T-cell (primary cell): Measurements from ENCODE around the gene CLEC16A. TPM values are rescaled to one million over a fixed set of nuclear protein-coding genes. Genes with fewer than 3 reads are reported as not detected.
A peak's percentile ranks its signal among the peaks of the same experiment; 100 is the strongest.

ENCODE experiments used
- ATAC-seq, 4 experiments: fragments of 200-7000 bp in 3 of 4; fragments of 150-1000 bp in 1 of 4; cut with Tn5 transposase; replicated peaks in 1 of 4; 1 replicate in 3 of 4; 2 replicates in 1 of 4; pipeline ENCODE4 v1.10.0; 2021; ENCODE audit warnings: moderate library complexity in 3 of 4, mild to moderate bottlenecking in 2 of 4, moderate number of reproducible peaks in 1 of 4
- CTCF ChIA-PET, 2 donors: fragments of 300-600 bp; sonication (Branson Sonifier 250); formaldehyde crosslinking; loops; one replicate each; lab custom pipeline; 2022; ENCODE audit warnings: antibody characterized with exemption in 2 of 2; lab: Charles Lee
- POLR2A ChIA-PET, 2 donors: fragments of 300-600 bp; sonication (Branson Sonifier 250); formaldehyde crosslinking; loops; one replicate each; lab custom pipeline; 2022; ENCODE audit warnings: antibody characterized with exemption in 2 of 2; lab: Charles Lee
- DNase-seq, 35 experiments: peaks; one replicate each; pipeline versions ENCODE4 v3.0.0 to v3.0.0-alpha.2; 2013 to 2023
- H3K27ac ChIP-seq: one replicate; pipeline ENCODE4 v1.5.1; 2013; ENCODE audit warnings: low read length
- H3K27me3 ChIP-seq, 2 experiments: replicated peaks in 1 of 2; 1 replicate in 1 of 2; 2 replicates in 1 of 2; pipeline versions ENCODE4 v1.6.1 to v1.7.0; 2013; ENCODE audit warnings: low read length in 1 of 2, mixed read lengths in 1 of 2; ENCODE audit not compliant: control insufficient read depth in 2 of 2, insufficient read depth in 2 of 2; ENCODE audit errors: extremely low read depth in 1 of 2
- H3K36me3 ChIP-seq, 2 donors: 1 replicate in 1 of 2; 2 replicates in 1 of 2; pipeline versions ENCODE4 v1.6.1 to v1.7.0; 2013; ENCODE audit warnings: low read length in 1 of 2; ENCODE audit not compliant: control insufficient read depth in 2 of 2, insufficient read depth in 1 of 2; ENCODE audit errors: extremely low read depth in 1 of 2
- H3K4me1 ChIP-seq, 2 experiments: 1 replicate in 1 of 2; 2 replicates in 1 of 2; pipeline versions ENCODE4 v1.6.1 to v1.7.0; 2013; ENCODE audit warnings: low read length in 2 of 2, mixed read lengths in 1 of 2; ENCODE audit not compliant: insufficient read depth in 2 of 2, control insufficient read depth in 1 of 2; ENCODE audit errors: extremely low read depth in 1 of 2
- H3K4me3 ChIP-seq, 2 donors: 1 replicate in 1 of 2; 2 replicates in 1 of 2; pipeline versions ENCODE4 v1.5.1 to v1.7.0; 2013; ENCODE audit warnings: mild to moderate bottlenecking in 2 of 2, low read length in 1 of 2, moderate library complexity in 1 of 2; ENCODE audit not compliant: control insufficient read depth in 1 of 2; ENCODE audit errors: extremely low read depth in 1 of 2
- H3K9me3 ChIP-seq: 2 replicates; pipeline ENCODE4 v1.7.0; 2013
- H3K27ac Mint-ChIP-seq, 2 donors: one replicate each; pipeline ENCODE4 v1.8.0; 2020 to 2021; ENCODE audit warnings: mild to moderate bottlenecking in 2 of 2, mixed read lengths in 2 of 2
- H3K27me3 Mint-ChIP-seq, 2 donors: one replicate each; pipeline ENCODE4 v1.8.0; 2021 to 2022; ENCODE audit warnings: mixed read lengths in 2 of 2
- H3K36me3 Mint-ChIP-seq: one replicate; pipeline ENCODE4 v1.8.0; 2021; ENCODE audit warnings: mixed read lengths
- H3K4me1 Mint-ChIP-seq, 3 donors: one replicate each; pipeline ENCODE4 v1.8.0; 2020 to 2022; ENCODE audit warnings: mixed read lengths in 3 of 3, mild to moderate bottlenecking in 1 of 3
- H3K4me3 Mint-ChIP-seq, 3 donors: one replicate each; pipeline ENCODE4 v1.8.0; 2020 to 2022; ENCODE audit warnings: mild to moderate bottlenecking in 3 of 3, mixed read lengths in 3 of 3, moderate library complexity in 3 of 3
- H3K9me3 Mint-ChIP-seq, 3 donors: one replicate each; pipeline ENCODE4 v1.8.0; 2020 to 2022; ENCODE audit warnings: mixed read lengths in 3 of 3
- WGBS: methylation state at CpG from one replicate; pipeline ENCODE4 v1.1.5; 2013; ENCODE audit warnings: missing lambda C conversion rate; ENCODE audit not compliant: insufficient coverage; 5-methylcytosine and 5-hydroxymethylcytosine counted together
- total RNA-seq, 35 experiments: library from RNA in 6 of 35; stranded (reverse) in 6 of 35; fragments of 120-200 nt in 1 of 35; gene quantifications; one replicate each; pipeline versions ENCODE4 v1.2.1 to v1.2.4 and lab custom pipeline; 2013 to 2026

The CLEC16A gene
- total RNA-seq, 5 donors from 2014 or later (not counting 1 experiment from before 2014, with no cell fraction given) = 27.4 to 34.6 (median 28.7) TPM

- H3K27ac Mint-ChIP-seq = no peak overlapping the region
These were observed 95.4 kb downstream of the CLEC16A start for GRCh38 chr16:11039726-11040125.

GRCh38 chr16:11042191-11042590 lies 97.8 kb downstream of the CLEC16A start:
- no peak for DNase-seq
- POLR2A ChIA-PET = no interaction called here
- no peak overlapping the region for H3K4me3 Mint-ChIP-seq
- 99% methylated on average over 5 of the region's 11 CpGs for WGBS
- H3K36me3 Mint-ChIP-seq = peaks cover 63% of the 10 kb centered on the region
- H3K27ac ChIP-seq = no peak overlapping the region
- H3K27me3 ChIP-seq = no peaks in the 10 kb centered on the region
- no peaks in the 10 kb centered on the region for H3K4me1 Mint-ChIP-seq
- no peaks in the 10 kb centered on the region for H3K4me1 ChIP-seq
- ATAC-seq = no peak
- no peak overlapping the region for H3K4me3 ChIP-seq
- peaks cover 17 to 59% of the 10 kb centered on the region in 2 donors for H3K36me3 ChIP-seq
- no peaks in the 10 kb centered on the region for H3K9me3 ChIP-seq
- H3K27ac Mint-ChIP-seq = no peak overlapping the region
- H3K9me3 Mint-ChIP-seq = no peaks in the 10 kb centered on the region
- H3K27me3 Mint-ChIP-seq = no peaks in the 10 kb centered on the region
- CTCF ChIA-PET = interaction anchor here in 1 of 2 donors (0.6 kb wide), 1 partner anchor 172 kb away, joined by 5 read pairs; no protein-coding TSS in a partner anchor

More at GRCh38 chr16:11039726-11040125, 95.4 kb downstream of the CLEC16A start:
- H3K9me3 ChIP-seq = no peaks in the 10 kb centered on the region
- no peak overlapping the region for H3K4me3 ChIP-seq
- ChIA-PET CTCF (interaction anchor here in 1 of 2 donors (0.6 kb wide), 1 partner anchor 705 kb away, joined by 8 read pairs; no protein-coding TSS in a partner anchor), POLR2A (no interaction called here)
- no peak overlapping the region for H3K27ac ChIP-seq
- Mint-ChIP-seq H3K4me1 (no peaks in the 10 kb centered on the region), H3K27me3 (no peaks in the 10 kb centered on the region), H3K9me3 (no peaks in the 10 kb centered on the region), H3K36me3 (peaks cover 66% of the 10 kb centered on the region), H3K4me3 (no peak overlapping the region)
- H3K27me3 ChIP-seq = no peaks in the 10 kb centered on the region
- ATAC-seq (no peak), DNase-seq (no peak)
- WGBS = 93% methylated on average over 5 of the region's 8 CpGs
- H3K36me3 ChIP-seq = peaks cover 16 to 58% of the 10 kb centered on the region in 2 donors
- no peaks in the 10 kb centered on the region for H3K4me1 ChIP-seq

GRCh38 chr16:11045441-11045840 lies 101.1 kb downstream of the CLEC16A start:
- Mint-ChIP-seq H3K27me3 (no peaks in the 10 kb centered on the region), H3K4me1 (peaks cover 4 to 7% (median 5%) of the 10 kb centered on the region in 3 donors), H3K27ac (no peak overlapping the region), H3K9me3 (no peaks in the 10 kb centered on the region), H3K36me3 (peaks cover 57% of the 10 kb centered on the region), H3K4me3 (no peak overlapping the region)
- 96% methylated on average over 4 of the region's 5 CpGs for WGBS
- ChIA-PET POLR2A (no interaction called here), CTCF (no interaction called here)
- Histone ChIP-seq H3K4me3 (no peak overlapping the region), H3K36me3 (peaks cover 18 to 57% of the 10 kb centered on the region in 2 donors), H3K4me1 (peaks cover 0 to under 1% of the 10 kb centered on the region in 2 experiments), H3K27ac (no peak overlapping the region), H3K27me3 (no peaks in the 10 kb centered on the region), H3K9me3 (no peaks in the 10 kb centered on the region)
- DNase-seq (peak in 1 of 35 experiments; percentile 4), ATAC-seq (no peak)

- ChIA-PET CTCF (interaction anchor here in 1 of 2 donors (0.7 kb wide), 1 partner anchor 314 kb away, joined by 3 read pairs; no protein-coding TSS in a partner anchor), POLR2A (no interaction called here)
- no peak for ATAC-seq
- Mint-ChIP-seq H3K36me3 (peaks cover 56% of the 10 kb centered on the region), H3K4me3 (no peak overlapping the region), H3K27ac (no peak overlapping the region), H3K9me3 (no peaks in the 10 kb centered on the region), H3K4me1 (peaks cover 8 to 11% (median 9%) of the 10 kb centered on the region in 3 donors), H3K27me3 (no peaks in the 10 kb centered on the region)
- Histone ChIP-seq H3K4me3 (no peak overlapping the region), H3K27ac (no peak overlapping the region), H3K9me3 (no peaks in the 10 kb centered on the region), H3K4me1 (peaks cover 0 to 5% of the 10 kb centered on the region in 2 experiments), H3K36me3 (peaks cover 20 to 54% of the 10 kb centered on the region in 2 donors), H3K27me3 (no peaks in the 10 kb centered on the region)
- no peak for DNase-seq
- 73% methylated on average over 2 of the region's 5 CpGs for WGBS
These were observed 101.5 kb downstream of the CLEC16A start for GRCh38 chr16:11045846-11046245.

GRCh38 chr16:11046382-11046931 lies 102.1 kb downstream of the CLEC16A start:
- Mint-ChIP-seq H3K27me3 (no peaks in the 10 kb centered on the region), H3K4me3 (no peak overlapping the region), H3K27ac (no peak overlapping the region), H3K36me3 (peaks cover 53% of the 10 kb centered on the region), H3K9me3 (no peaks in the 10 kb centered on the region), H3K4me1 (peaks cover 14 to 16% (median 15%) of the 10 kb centered on the region in 3 donors)
- Histone ChIP-seq H3K27ac (no peak overlapping the region), H3K4me3 (no peak overlapping the region), H3K36me3 (peaks cover 25 to 48% of the 10 kb centered on the region in 2 donors), H3K9me3 (no peaks in the 10 kb centered on the region), H3K4me1 (peaks cover under 1 to 11% of the 10 kb centered on the region in 2 experiments), H3K27me3 (no peaks in the 10 kb centered on the region)
- ATAC-seq (no peak), DNase-seq (peak in 1 of 35 experiments; percentile 5)
- POLR2A ChIA-PET = no interaction called here
- CTCF ChIA-PET = interaction anchor here in 1 of 2 donors (0.7 kb wide), 1 partner anchor 314 kb away, joined by 3 read pairs; no protein-coding TSS in a partner anchor
- WGBS = no CpG with 5 or more reads among the region's 5 CpGs

- H3K4me3 ChIP-seq = no peak overlapping the region
- no CpG with 5 or more reads among the region's 4 CpGs for WGBS
- no peaks in the 10 kb centered on the region for H3K27me3 ChIP-seq
- H3K27ac ChIP-seq = no peak overlapping the region
- CTCF ChIA-PET = no interaction called here
- no peaks in the 10 kb centered on the region for H3K9me3 ChIP-seq
- Mint-ChIP-seq H3K4me3 (no peak overlapping the region), H3K36me3 (peaks cover 50% of the 10 kb centered on the region), H3K27ac (no peak overlapping the region), H3K27me3 (no peaks in the 10 kb centered on the region), H3K9me3 (no peaks in the 10 kb centered on the region), H3K4me1 (peaks cover 20 to 22% (median 21%) of the 10 kb centered on the region in 3 donors)
- POLR2A ChIA-PET = no interaction called here
- peaks cover 7 to 17% of the 10 kb centered on the region in 2 experiments for H3K4me1 ChIP-seq
- DNase-seq (no peak), ATAC-seq (no peak)
- peaks cover 24 to 42% of the 10 kb centered on the region in 2 donors for H3K36me3 ChIP-seq
These were observed 102.7 kb downstream of the CLEC16A start for GRCh38 chr16:11047057-11047456.
